Esophagus squamous epithelium (tissue), 5 donors: ENCODE results near the gene C11orf52. TPM values are rescaled to one million over a fixed set of nuclear protein-coding genes. Genes with fewer than 3 reads are reported as not detected.

Experiments
- DNase-seq: peaks from one replicate; lab custom pipeline; 2025; lab: John Stamatoyannopoulos, UW
- H3K27ac ChIP-seq, 4 donors: fragments of 200-600 bp; sonication (generic); one replicate each; pipeline ENCODE4 v1.5.1; 2016 to 2019; ENCODE audit warnings: mild to moderate bottlenecking in 1 of 4
- H3K27me3 ChIP-seq, 4 donors: fragments of 200-600 bp; sonication (generic); 1 replicate in 3 of 4; 2 replicates in 1 of 4; pipeline versions ENCODE4 v1.5.1 to v1.6.0; 2017 to 2021; ENCODE audit warnings: antibody characterized with exemption in 1 of 4
- H3K36me3 ChIP-seq, 3 donors: fragments of 200-600 bp; sonication (generic); one replicate each; pipeline ENCODE4 v1.5.1; 2016 to 2019
- H3K4me1 ChIP-seq, 3 donors: fragments of 200-600 bp; sonication (generic); one replicate each; pipeline ENCODE4 v1.5.1; 2017 to 2019
- H3K4me3 ChIP-seq, 4 donors: fragments of 200-600 bp; sonication (generic); 1 replicate in 3 of 4; 2 replicates in 1 of 4; pipeline ENCODE4 v1.5.1; 2016 to 2019; ENCODE audit warnings: mild to moderate bottlenecking in 2 of 4, moderate library complexity in 1 of 4
- H3K9me3 ChIP-seq, 3 donors: fragments of 200-600 bp; sonication (generic); one replicate each; pipeline ENCODE4 v1.5.1; 2016 to 2019
- POLR2A ChIP-seq, 4 donors: fragments of 450-650 bp; IDR thresholded peaks; one replicate each; pipeline ENCODE4 v1.6.1; 2017; ENCODE audit warnings: antibody characterized with exemption in 4 of 4, mild to moderate bottlenecking in 4 of 4, moderate library complexity in 3 of 4
- WGBS, 2 donors: methylation state at CpG; one replicate each; pipeline ENCODE4 v1.1.5; 2018; 5-methylcytosine and 5-hydroxymethylcytosine counted together
- intact Hi-C: fragments of 100-400 bp; cut with DNase I; formaldehyde crosslinking; loops from one replicate; pipeline ENCODE4 v1.15.0; 2022
- total RNA-seq, 4 donors: library from RNA; depleted of rRNA; stranded (reverse); fragments of >200 nt; gene quantifications; one replicate each; pipeline ENCODE4 v1.1.0, GENCODE V29; 2016
- TF ChIP-seq, protein P1 (sequence below), 6 experiments: fragments of 450-650 bp in 4 of 6; fragments of 200-600 bp in 2 of 6; sonication (generic) in 2 of 6; IDR thresholded peaks; one replicate each; pipeline ENCODE4 v1.5.1; 2016 to 2019; ENCODE audit warnings: antibody characterized with exemption in 6 of 6, mild to moderate bottlenecking in 4 of 6, moderate library complexity in 4 of 6
- donor health status: DM: yes; HTN: yes; CAD: no.

Gene C11orf52
- total RNA-seq, 4 donors from 2014 or later, result 2.4 to 10.2 (median 3.7) TPM

DNA sequence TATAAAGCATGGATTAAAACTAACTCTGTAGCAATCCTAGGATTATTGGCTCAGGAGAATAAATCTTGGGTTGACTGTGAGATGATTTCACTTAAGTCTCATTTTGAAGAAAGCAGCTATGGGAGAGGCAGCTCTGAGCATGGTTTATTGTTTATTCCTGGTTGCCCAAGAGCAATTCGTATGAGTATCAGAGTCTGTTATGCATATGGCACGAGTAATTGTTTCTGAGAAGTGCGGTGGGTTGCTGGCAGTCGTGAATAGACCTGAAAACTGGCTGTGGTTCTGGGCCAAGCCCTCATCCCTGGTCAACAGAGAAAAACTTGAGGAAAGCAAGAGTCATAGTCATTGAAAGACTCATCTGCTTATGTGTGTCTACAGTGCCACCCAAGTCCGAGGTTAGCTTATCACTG lies 45.2 kb downstream of the C11orf52 start:
- peak overlapping the region in 3 of 4 donors; percentile 25 to 55 (median 52) for H3K27ac ChIP-seq
- no peak overlapping the region for H3K4me3 ChIP-seq
- TF ChIP-seq, protein P1, sequence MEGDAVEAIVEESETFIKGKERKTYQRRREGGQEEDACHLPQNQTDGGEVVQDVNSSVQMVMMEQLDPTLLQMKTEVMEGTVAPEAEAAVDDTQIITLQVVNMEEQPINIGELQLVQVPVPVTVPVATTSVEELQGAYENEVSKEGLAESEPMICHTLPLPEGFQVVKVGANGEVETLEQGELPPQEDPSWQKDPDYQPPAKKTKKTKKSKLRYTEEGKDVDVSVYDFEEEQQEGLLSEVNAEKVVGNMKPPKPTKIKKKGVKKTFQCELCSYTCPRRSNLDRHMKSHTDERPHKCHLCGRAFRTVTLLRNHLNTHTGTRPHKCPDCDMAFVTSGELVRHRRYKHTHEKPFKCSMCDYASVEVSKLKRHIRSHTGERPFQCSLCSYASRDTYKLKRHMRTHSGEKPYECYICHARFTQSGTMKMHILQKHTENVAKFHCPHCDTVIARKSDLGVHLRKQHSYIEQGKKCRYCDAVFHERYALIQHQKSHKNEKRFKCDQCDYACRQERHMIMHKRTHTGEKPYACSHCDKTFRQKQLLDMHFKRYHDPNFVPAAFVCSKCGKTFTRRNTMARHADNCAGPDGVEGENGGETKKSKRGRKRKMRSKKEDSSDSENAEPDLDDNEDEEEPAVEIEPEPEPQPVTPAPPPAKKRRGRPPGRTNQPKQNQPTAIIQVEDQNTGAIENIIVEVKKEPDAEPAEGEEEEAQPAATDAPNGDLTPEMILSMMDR (IDR thresholded peaks at IDR 0.05), result no peak
- no peak for TF ChIP-seq POLR2A (IDR thresholded peaks at IDR 0.05)
- H3K9me3 ChIP-seq, result no peaks in the 10 kb centered on the region
- intact Hi-C loops, result no loop called here
- no peak for DNase-seq
- peaks cover 3 to 47% (median 5%) of the 10 kb centered on the region in 3 donors for H3K4me1 ChIP-seq
- H3K27me3 ChIP-seq, result no peaks in the 10 kb centered on the region
- WGBS, 2 donors, result 41 to 50% methylated on average over 5 of the region's 5 CpGs
- peaks cover 0 to 10% (median 0%) of the 10 kb centered on the region in 3 donors for H3K36me3 ChIP-seq

DNA sequence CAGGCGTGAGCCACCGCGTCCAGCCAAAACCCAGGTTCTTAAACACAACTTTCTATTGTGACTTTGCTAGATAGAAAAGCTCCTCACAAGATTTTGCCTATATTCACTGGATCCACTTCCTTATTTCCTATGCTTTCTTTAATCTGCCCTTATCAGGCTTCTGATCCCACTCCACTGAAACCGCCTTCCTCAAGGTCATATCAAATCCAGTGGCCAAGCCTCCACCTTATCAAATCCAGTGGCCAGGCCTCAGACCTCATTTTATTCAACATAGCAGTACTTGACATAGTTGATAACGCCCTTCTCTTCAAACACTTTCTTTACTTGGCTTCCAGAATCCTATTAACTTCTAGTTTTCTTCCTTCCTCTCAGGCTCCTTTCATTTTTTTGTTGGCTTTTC lies 48.0 kb downstream of the C11orf52 start:
- intact Hi-C loops, result no loop called here
- no peak for TF ChIP-seq POLR2A (IDR thresholded peaks at IDR 0.05)
- TF ChIP-seq, protein P1 (IDR thresholded peaks at IDR 0.05), result no peak
- H3K36me3 ChIP-seq, result peaks cover 0 to 7% (median 0%) of the 10 kb centered on the region in 3 donors
- H3K9me3 ChIP-seq, result no peaks in the 10 kb centered on the region
- no peak for DNase-seq
- H3K27ac ChIP-seq, result no peak overlapping the region
- no peaks in the 10 kb centered on the region for H3K27me3 ChIP-seq
- 92 to 95% methylated on average over 5 of the region's 5 CpGs for WGBS, 2 donors
- H3K4me1 ChIP-seq, result peaks cover 0 to 36% (median under 1%) of the 10 kb centered on the region in 3 donors
- H3K4me3 ChIP-seq, result no peak overlapping the region

DNA sequence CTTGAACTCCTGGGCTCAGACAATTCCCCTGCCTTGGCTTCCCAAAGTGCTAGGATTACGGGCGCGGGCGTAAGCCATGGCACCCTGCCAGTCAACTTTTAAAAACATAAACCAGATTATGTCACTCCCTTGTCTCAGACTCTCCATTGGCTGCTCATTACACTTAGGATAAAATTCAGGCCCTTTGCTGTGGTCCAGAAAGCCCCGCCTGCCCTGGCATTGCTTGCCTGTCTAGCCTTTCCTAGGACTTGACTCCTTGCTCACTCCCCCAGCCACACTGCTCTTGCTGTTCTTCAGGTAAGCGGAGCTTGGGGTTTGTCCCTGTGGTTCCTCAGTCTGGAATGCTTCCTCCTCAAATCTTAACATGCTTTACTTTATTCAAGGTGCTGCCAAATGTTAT lies 48.9 kb downstream of the C11orf52 start:
- Histone ChIP-seq H3K4me1 (peaks cover 0 to 26% (median 0%) of the 10 kb centered on the region in 3 donors), H3K4me3 (no peak overlapping the region), H3K27ac (no peak overlapping the region), H3K9me3 (no peaks in the 10 kb centered on the region), H3K36me3 (peaks cover 0 to 7% (median 0%) of the 10 kb centered on the region in 3 donors), H3K27me3 (no peaks in the 10 kb centered on the region)
- intact Hi-C loops, result no loop called here
- WGBS, 2 donors, result 55 to 74% methylated on average over 6 of the region's 6 CpGs
- DNase-seq, result no peak
- TF ChIP-seq, protein P1 (IDR thresholded peaks at IDR 0.05), result no peak
- no peak for TF ChIP-seq POLR2A (IDR thresholded peaks at IDR 0.05)

DNA sequence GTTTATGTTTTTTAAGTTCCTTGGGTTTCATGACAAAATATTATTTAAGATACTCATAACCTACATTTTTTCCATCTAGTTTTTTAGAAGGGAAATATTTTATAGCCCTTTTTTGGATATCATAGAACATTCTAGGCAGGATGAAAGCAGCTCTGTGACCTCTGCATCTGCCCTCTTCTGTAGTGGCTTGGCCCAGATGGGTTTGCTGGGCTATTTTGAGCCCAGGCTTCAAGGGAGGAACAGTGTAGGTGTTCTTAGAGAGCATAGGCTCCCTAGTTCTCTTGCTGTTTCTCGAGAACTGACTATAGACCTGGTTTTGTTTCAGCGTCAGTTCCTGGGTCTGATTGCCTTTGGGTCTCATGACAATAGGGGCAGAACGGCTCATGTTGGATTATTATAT lies 50.6 kb downstream of the C11orf52 start:
- Histone ChIP-seq H3K36me3 (peaks cover 0 to 7% (median 0%) of the 10 kb centered on the region in 3 donors), H3K4me1 (peaks cover 0 to 10% (median 0%) of the 10 kb centered on the region in 3 donors), H3K27ac (no peak overlapping the region), H3K9me3 (no peaks in the 10 kb centered on the region), H3K4me3 (no peak overlapping the region), H3K27me3 (no peaks in the 10 kb centered on the region)
- DNase-seq, result no peak
- TF ChIP-seq POLR2A (IDR thresholded peaks at IDR 0.05), result no peak
- TF ChIP-seq, protein P1 (IDR thresholded peaks at IDR 0.05), result no peak
- intact Hi-C loops, result no loop called here
- 94 to 100% methylated on average over 2 to 3 of the region's 3 CpGs for WGBS, 2 donors

DNA sequence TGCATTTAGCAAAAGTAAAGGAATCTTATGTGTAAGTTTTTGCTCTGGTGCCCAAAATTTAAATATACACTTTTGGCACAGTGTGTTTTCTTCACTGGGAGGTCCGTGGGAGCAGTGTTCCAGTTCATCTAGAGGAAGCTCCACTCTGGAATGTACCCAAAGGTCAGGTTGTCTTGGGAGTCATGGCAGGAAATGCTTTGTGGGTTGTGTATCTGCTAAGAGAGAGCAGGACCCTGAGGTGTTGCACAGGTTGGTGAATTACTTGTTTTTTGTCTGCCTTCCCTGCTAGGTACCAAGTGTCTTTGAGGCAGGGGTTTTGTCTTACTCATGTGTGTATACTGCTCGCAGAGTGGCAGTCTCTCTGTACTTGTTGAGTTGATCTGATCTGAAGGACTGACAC lies 55.7 kb downstream of the C11orf52 start:
- peak overlapping the region in 3 of 4 donors; percentile 66 to 91 (median 88) for H3K27ac ChIP-seq
- WGBS, 2 donors, result 69 to 94% methylated on average over 2 of the region's 2 CpGs
- TF ChIP-seq POLR2A (IDR thresholded peaks at IDR 0.05), result no peak
- TF ChIP-seq, protein P1 (IDR thresholded peaks at IDR 0.05), result no peak
- H3K9me3 ChIP-seq, result no peaks in the 10 kb centered on the region
- DNase-seq, result no peak
- H3K36me3 ChIP-seq, result no peaks in the 10 kb centered on the region
- peaks cover 10 to 47% (median 22%) of the 10 kb centered on the region in 3 donors for H3K4me1 ChIP-seq
- no peak overlapping the region for H3K4me3 ChIP-seq
- intact Hi-C loops, result no loop called here
- H3K27me3 ChIP-seq, result no peaks in the 10 kb centered on the region
